Measurements from ENCODE around the gene EGFLAM. TPM values are rescaled to one million over a fixed set of nuclear protein-coding genes. Genes with fewer than 3 reads are reported as not detected.
A peak's percentile ranks its signal among the peaks of the same experiment; 100 is the strongest.

EGFLAM gene
- total RNA-seq, 1 experiment from 2014 or later = 45.4 TPM

- no peak overlapping the region for H3K27ac ChIP-seq (ENCODE audit: low read depth, low read length, poor library complexity, severe bottlenecking)
Measured at GRCh38 chr5:38403877-38404635, 145.7 kb downstream of the EGFLAM start.

GRCh38 chr5:38404667-38405276 lies 146.4 kb downstream of the EGFLAM start:
- Histone ChIP-seq H3K4me3 (ENCODE audit: low read depth, low read length, poor library complexity, severe bottlenecking) (no peak overlapping the region), H3K4me1 (ENCODE audit: insufficient read depth, low read length, poor library complexity, severe bottlenecking) (no peaks in the 10 kb centered on the region), H3K9me3 (ENCODE audit: low read depth, low read length, poor library complexity, severe bottlenecking) (no peaks in the 10 kb centered on the region), H3K36me3 (ENCODE audit: insufficient read depth, low read length, poor library complexity, severe bottlenecking) (no peaks in the 10 kb centered on the region), H3K27me3 (replicated peaks; ENCODE audit: insufficient read depth, low read depth, low read length, poor library complexity) (no peaks in the 10 kb centered on the region), H3K27ac (ENCODE audit: low read depth, low read length, poor library complexity, severe bottlenecking) (no peak overlapping the region)
- POLR2A ChIA-PET (ENCODE audit: low non-redundant PET) = no interaction called here
- CTCF ChIA-PET = no interaction called here
- no TSS peak for BruUV-seq (replicated peaks)
- TF ChIP-seq EZH2 (IDR thresholded peaks at IDR 0.05; ENCODE audit: borderline replicate concordance, low read depth, low read length, poor library complexity, severe bottlenecking) (no peak), CTCF (conservative IDR thresholded peaks at IDR 0.05; ENCODE audit: low read depth, low read length) (peak; percentile 60)
- no peak for DNase-seq (ENCODE audit: low spot score)
- intact Hi-C loops (cut with micrococcal nuclease; ENCODE audit: unreplicated experiment) = no loop called here

More at GRCh38 chr5:38403877-38404635, 145.7 kb downstream of the EGFLAM start:
- no TSS peak for BruUV-seq (replicated peaks)
- H3K36me3 ChIP-seq (ENCODE audit: insufficient read depth, low read length, poor library complexity, severe bottlenecking) = no peaks in the 10 kb centered on the region
- no peak overlapping the region for H3K4me3 ChIP-seq (ENCODE audit: low read depth, low read length, poor library complexity, severe bottlenecking)
- H3K9me3 ChIP-seq (ENCODE audit: low read depth, low read length, poor library complexity, severe bottlenecking) = no peaks in the 10 kb centered on the region
- TF ChIP-seq CTCF (conservative IDR thresholded peaks at IDR 0.05; ENCODE audit: low read depth, low read length) (no peak), EZH2 (IDR thresholded peaks at IDR 0.05; ENCODE audit: borderline replicate concordance, low read depth, low read length, poor library complexity, severe bottlenecking) (no peak)
- no peaks in the 10 kb centered on the region for H3K27me3 ChIP-seq (replicated peaks; ENCODE audit: insufficient read depth, low read depth, low read length, poor library complexity)
- CTCF ChIA-PET = no interaction called here
- intact Hi-C loops (cut with micrococcal nuclease; ENCODE audit: unreplicated experiment) = no loop called here
- no peaks in the 10 kb centered on the region for H3K4me1 ChIP-seq (ENCODE audit: insufficient read depth, low read length, poor library complexity, severe bottlenecking)
- DNase-seq (ENCODE audit: low spot score) = no peak
- POLR2A ChIA-PET (ENCODE audit: low non-redundant PET) = no interaction called here

GRCh38 chr5:38408446-38409198 lies 150.3 kb downstream of the EGFLAM start:
- Histone ChIP-seq H3K36me3 (ENCODE audit: insufficient read depth, low read length, poor library complexity, severe bottlenecking) (no peaks in the 10 kb centered on the region), H3K27me3 (replicated peaks; ENCODE audit: insufficient read depth, low read depth, low read length, poor library complexity) (no peaks in the 10 kb centered on the region), H3K4me1 (ENCODE audit: insufficient read depth, low read length, poor library complexity, severe bottlenecking) (no peaks in the 10 kb centered on the region), H3K9me3 (ENCODE audit: low read depth, low read length, poor library complexity, severe bottlenecking) (no peaks in the 10 kb centered on the region), H3K27ac (ENCODE audit: low read depth, low read length, poor library complexity, severe bottlenecking) (no peak overlapping the region), H3K4me3 (ENCODE audit: low read depth, low read length, poor library complexity, severe bottlenecking) (no peak overlapping the region)
- TF ChIP-seq EZH2 (IDR thresholded peaks at IDR 0.05; ENCODE audit: borderline replicate concordance, low read depth, low read length, poor library complexity, severe bottlenecking) (no peak), CTCF (conservative IDR thresholded peaks at IDR 0.05; ENCODE audit: low read depth, low read length) (no peak)
- no TSS peak for BruUV-seq (replicated peaks)
- POLR2A ChIA-PET (ENCODE audit: low non-redundant PET) = no interaction called here
- no peak for DNase-seq (ENCODE audit: low spot score)
- intact Hi-C loops (cut with micrococcal nuclease; ENCODE audit: unreplicated experiment) = no loop called here
- CTCF ChIA-PET = interaction anchor here (1.6 kb wide), 1 partner anchor 12 kb away, joined by 5 read pairs; no protein-coding TSS in a partner anchor
